HG03432 (cell line): Measurements from ENCODE around the gene CBX1.
"Not testable (repeated sequence)": the region's sequence is repeated elsewhere in the genome, so short reads cannot be mapped to it uniquely, and the experiment has no call there.

ENCODE experiments used
- ATAC-seq: cut with Tn5 transposase; IDR thresholded peaks from one replicate; pipeline ENCODE4 v1.9.1; 2021; ENCODE audit warnings: mild to moderate bottlenecking, moderate library complexity; ENCODE audit not compliant: unreplicated experiment

CBX1 gene

GRCh38 chr17:48053758-48054237 lies 47.5 kb downstream of the CBX1 start:
- ATAC-seq: no peak

GRCh38 chr17:48052956-48053757 lies 48.1 kb downstream of the CBX1 start:
- no peak for ATAC-seq

- no peak for ATAC-seq
Measured at GRCh38 chr17:48051706-48052486, 49.4 kb downstream of the CBX1 start.

GRCh38 chr17:48051283-48051682 lies 50.0 kb downstream of the CBX1 start:
- ATAC-seq: no peak

- peak; percentile 44 for ATAC-seq
Measured at GRCh38 chr17:48048384-48049126, 52.7 kb downstream of the CBX1 start.

GRCh38 chr17:48047741-48048383 lies 53.4 kb downstream of the CBX1 start, which contains the start of gene NFE2L1:
Gene NFE2L1 (plus strand): TSS chr17:48048359. CDS start chr17:48051119, 2,760 bp downstream.
- peak; percentile 88 for ATAC-seq

GRCh38 chr17:48047113-48047740 lies 54.1 kb downstream of the CBX1 start:
- ATAC-seq: no peak

GRCh38 chr17:48046296-48046695 lies 55.0 kb downstream of the CBX1 start:
- ATAC-seq: no peak

- ATAC-seq: no peak
Measured at GRCh38 chr17:48045316-48046001, 55.8 kb downstream of the CBX1 start.

- ATAC-seq: no peak
Measured at GRCh38 chr17:48044851-48045250, 56.4 kb downstream of the CBX1 start.

- no peak for ATAC-seq
Measured at GRCh38 chr17:48043176-48043575, 58.1 kb downstream of the CBX1 start.

- ATAC-seq: no peak
Measured at GRCh38 chr17:48038687-48039086, 62.6 kb downstream of the CBX1 start.

GRCh38 chr17:48037838-48038323 lies 63.4 kb downstream of the CBX1 start:
- ATAC-seq: no peak

- peak; percentile 58 for ATAC-seq
Measured at GRCh38 chr17:48037036-48037837, 64.0 kb downstream of the CBX1 start, which contains the start of gene COPZ2. Gene COPZ2 (minus strand): TSS chr17:48037797. CDS start chr17:48037777, 20 bp downstream.

GRCh38 chr17:48036693-48037035 lies 64.6 kb downstream of the CBX1 start:
- no peak for ATAC-seq

GRCh38 chr17:48034734-48035133 lies 66.5 kb downstream of the CBX1 start:
- ATAC-seq: not testable (repeated sequence)

- no peak for ATAC-seq
Measured at GRCh38 chr17:48031966-48032365, 69.3 kb downstream of the CBX1 start.

- no peak for ATAC-seq
Measured at GRCh38 chr17:48030531-48030930, 70.7 kb downstream of the CBX1 start.

- ATAC-seq: no peak
Measured at GRCh38 chr17:48028736-48029135, 72.5 kb downstream of the CBX1 start.
